GM19240 (cell line): ENCODE results near the gene CAPNS1.
A peak's percentile ranks its signal among the peaks of the same experiment; 100 is the strongest.

ENCODE experiments used
- DNase-seq: peaks from one replicate; pipeline ENCODE4 v3.0.0; 2011; ENCODE audit warnings: low spot score; ENCODE audit not compliant: insufficient read length

Gene CAPNS1

GRCh38 chr19:36139473-36140303 is at the start of gene CAPNS1:
Gene CAPNS1 (plus strand): TSS chr19:36140066. CDS start chr19:36141012, 946 bp downstream.
- peak; percentile 96 for DNase-seq

DNA sequence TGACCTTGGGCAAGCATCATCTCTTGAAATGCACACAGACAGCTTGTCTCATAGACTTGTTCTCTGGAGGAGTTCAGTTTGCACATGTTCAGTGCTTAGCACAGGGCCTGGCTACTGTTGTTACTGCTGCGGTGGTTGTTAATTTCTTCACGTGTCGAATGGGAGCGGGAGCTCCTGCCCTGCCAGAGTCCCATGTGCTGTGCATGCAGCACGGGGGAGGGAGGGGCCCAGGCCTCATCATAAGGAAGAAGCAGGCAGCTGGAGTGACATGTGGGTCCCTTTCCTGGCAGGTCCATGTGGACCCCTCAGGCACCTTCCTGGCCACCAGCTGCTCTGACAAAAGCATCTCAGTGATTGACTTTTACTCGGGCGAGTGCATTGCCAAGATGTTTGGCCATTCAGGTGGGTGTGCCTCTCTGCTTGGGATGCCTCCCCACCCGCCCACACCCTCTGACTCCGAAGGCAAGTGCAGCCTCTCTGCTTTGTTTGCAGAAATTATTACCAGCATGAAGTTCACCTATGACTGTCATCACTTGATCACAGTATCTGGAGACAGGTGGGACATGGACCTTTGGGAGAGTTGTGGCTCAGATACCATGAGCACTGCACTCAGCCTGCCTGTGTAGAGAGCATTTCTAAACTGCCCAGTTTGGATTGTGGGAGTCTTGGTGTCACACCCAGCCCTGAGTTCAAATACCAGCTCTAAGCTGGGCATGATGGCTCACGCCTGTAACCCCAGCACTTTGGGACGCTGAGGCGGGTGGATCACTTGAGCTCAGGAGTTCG is 48.8 kb upstream of the CAPNS1 start:
- DNase-seq, result no peak

- no peak for DNase-seq
Observed at GRCh38 chr19:36092566-36092965, 47.3 kb upstream of the CAPNS1 start.

GRCh38 chr19:36093146-36093662 is 46.7 kb upstream of the CAPNS1 start:
- peak; percentile 27 for DNase-seq

DNA sequence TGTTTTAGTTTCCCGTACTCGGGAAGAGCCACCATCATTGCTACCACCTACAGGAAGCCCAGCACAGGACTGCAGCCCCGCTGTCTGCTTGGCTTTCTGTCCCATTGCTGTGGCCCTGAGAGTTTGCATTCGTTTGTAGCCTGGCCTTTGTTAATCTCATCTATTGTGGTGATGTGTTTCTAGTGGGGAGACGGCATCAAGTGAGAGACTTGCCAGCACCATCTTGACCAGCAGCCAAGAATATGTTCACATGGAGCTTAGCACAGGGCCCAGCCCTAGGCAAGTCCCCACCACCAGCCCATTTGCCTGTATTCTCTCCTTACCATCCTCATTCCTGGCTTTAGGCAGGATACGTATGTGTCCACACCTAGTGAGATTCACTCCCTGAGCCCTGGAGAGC is 46.2 kb upstream of the CAPNS1 start:
- DNase-seq, result no peak

DNA sequence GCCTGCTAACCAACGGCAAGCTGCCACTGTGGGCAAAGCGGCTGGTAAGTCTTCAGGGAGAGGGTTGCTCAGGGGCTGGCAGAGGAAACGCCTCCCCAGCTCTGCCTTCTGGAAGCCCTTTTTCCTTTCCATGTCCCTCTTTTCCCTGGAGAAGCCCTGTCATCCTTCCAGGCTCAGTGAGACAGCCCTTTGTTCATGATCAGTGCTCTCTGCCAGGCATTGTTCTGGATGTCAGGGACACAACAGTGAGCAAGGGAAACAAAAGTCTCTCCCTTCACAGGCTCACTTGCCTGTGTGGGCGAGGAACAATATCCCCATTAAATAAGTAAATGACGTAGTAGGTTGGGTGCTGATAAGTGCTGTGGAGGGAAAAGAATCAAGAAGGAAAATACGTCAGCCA is 42.8 kb upstream of the CAPNS1 start:
- no peak for DNase-seq

DNA sequence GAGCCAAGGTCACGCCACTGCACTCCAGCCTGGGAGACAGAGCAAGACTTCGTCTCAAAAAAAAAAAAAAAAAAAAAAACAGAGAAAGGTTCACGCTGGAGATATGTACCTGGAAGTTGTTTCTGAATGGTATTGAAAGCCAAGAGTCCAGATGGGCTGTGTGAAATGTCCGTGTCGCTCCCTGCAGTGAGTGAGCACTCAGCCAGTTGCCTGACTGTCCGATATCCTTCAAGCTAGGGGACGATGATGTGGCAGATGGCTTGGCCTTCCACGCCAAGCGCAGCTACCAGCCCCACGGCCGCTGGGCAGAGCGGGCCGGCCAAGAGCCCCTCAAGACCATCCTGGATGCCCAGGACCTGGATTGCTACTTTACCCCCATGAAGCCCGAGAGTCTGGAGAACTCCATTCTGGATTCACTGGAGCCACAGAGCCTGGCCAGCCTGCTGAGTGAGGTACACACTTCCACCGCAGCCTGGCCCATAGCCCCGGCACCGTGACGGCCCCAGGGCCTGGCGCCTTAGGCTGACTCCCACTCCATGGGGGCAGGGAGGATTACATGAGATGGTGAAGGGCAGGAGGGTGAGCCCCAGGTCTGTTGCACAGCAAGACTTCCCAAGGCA is 40.6 kb upstream of the CAPNS1 start:
- no peak for DNase-seq

DNA sequence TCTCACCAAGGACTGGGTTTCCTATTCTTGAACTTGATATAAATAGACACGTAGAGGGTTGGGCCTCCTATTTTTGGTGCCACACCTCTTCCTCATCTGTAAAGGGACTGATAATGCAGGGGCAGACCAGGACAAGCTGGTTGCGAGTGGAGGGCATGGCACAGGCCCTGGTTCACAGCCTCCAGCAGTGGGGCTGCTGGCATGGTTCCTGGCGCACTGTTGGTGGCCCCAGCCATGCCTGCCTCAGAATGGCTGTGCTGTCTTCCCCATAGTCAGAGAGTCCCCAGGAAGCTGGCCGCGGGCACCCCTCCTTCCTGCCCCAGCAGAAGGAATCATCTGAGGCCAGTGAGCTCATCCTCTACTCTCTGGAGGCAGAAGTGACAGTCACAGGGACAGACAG is 39.4 kb upstream of the CAPNS1 start:
- no peak for DNase-seq

- no peak for DNase-seq
Observed at GRCh38 chr19:36101550-36102327, 38.1 kb upstream of the CAPNS1 start.

DNA sequence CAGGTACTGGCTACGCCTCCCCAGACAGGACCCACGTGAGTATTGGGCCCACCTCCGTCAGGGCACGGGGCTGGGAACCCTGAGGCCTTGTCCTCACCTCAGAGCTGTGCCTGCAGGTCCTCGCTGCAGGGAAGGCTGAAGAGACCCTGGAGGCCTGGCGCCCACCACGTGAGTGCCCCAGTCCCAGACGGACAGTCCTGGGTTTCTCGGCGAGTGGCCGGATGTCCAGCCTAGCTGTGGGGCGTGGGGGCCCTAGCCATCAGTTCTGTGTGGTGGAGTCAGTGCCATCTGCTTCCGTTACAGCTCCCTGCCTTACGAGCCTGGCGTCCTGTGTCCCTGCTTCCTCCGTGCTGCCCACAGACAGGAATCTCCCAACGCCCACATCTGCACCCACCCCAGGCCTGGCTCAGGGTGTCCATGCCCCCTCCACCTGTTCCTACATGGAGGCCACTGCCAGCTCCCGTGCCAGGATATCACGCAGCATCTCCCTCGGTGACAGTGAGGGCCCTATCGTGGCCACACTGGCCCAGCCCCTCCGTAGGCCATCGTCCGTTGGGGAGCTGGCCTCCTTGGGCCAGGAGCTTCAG is 36.7 kb upstream of the CAPNS1 start:
- no peak for DNase-seq

DNA sequence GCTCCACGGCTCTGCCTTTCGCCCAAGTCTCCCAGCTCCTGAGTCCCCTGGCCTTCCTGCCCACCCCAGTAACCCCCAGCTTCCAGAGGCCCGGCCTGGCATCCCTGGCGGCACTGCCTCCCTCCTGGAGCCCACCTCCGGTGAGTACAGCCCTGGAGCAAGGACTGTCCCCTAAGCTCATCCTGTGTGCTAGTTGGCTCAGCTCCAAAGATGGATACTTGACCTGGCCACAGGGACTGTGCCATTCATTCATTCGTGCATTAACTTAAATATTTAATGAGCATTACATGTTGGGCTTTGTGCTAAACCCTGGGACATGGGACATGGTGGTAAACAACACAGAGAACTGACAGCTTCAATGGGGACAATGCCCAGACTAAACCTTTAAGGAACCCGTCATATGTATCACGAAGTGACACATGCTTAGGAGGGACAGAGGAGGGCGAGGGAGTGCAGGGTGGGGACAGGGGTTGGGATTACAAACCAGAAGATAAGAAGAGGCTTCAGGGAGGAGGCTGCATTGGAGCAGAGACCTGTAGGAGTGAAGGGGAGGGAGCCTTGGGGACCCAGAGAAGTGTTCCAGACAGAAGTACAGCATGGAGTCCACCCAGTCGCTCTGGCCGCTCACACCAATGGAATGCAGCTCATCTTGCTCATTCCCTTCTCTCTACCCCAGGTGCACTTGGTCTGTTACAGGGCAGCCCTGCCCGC is 35.9 kb upstream of the CAPNS1 start:
- no peak for DNase-seq

DNA sequence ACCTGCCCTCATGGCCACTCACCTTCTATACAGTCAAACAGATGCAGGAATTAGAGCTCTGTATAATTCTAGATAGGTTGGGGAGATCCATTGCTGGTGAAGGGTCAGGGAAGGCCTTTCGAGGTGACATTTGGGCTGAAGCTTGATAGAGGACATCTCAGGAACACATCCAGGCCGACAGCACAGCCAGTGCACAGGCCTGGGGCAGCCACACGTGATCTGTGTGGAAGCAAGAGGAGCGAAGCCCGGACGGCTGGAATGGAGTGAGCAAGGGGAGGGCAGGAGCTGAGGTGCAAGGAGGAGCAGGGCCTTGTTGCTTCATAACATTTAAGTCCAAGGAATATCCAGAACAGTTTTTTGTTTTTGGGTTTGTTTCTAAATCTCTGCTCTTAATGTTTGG is 33.4 kb upstream of the CAPNS1 start:
- no peak for DNase-seq

GRCh38 chr19:36106991-36107390 is 32.9 kb upstream of the CAPNS1 start:
- DNase-seq, result no peak

DNA sequence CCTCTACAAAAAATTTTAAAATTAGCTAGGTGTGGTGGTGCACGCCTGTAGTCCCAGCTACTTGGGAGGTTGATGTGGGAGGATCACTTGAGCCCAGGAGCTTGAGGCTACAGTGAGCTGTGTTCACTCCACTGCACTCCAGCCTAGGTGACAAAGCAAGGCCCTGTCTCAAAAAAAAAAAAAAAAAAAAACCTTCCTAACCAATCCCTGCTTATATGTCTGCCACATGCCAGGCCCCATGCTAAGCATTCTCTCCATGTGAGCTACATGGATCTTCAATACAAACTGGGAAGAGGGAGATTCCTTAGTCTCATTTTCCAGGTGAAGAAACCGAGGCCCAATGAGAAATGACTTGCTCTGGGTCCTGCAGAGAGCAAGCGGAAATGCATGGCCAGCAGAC is 31.2 kb upstream of the CAPNS1 start:
- no peak for DNase-seq

GRCh38 chr19:36110487-36111199 is 29.2 kb upstream of the CAPNS1 start, which contains the start of gene OVOL3:
Gene OVOL3 (plus strand): TSS chr19:36111143. CDS start chr19:36111203, 60 bp downstream.
- DNase-seq, result no peak

DNA sequence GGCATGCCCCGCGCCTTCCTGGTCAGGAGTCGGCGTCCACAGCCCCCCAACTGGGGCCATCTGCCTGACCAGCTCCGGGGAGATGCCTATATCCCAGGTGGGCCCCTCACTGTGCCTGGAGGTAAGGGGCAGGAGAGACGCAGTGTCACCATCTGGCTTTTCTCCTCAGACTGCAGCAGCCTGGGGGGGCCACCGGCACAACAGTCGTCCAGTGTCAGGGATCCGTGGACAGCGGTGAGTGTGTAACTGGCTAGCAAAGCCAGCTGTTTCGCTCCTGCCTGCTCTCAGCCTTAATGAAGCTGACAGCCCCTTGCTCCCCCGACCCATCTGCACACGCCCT is 28.7 kb upstream of the CAPNS1 start:
- no peak for DNase-seq

DNA sequence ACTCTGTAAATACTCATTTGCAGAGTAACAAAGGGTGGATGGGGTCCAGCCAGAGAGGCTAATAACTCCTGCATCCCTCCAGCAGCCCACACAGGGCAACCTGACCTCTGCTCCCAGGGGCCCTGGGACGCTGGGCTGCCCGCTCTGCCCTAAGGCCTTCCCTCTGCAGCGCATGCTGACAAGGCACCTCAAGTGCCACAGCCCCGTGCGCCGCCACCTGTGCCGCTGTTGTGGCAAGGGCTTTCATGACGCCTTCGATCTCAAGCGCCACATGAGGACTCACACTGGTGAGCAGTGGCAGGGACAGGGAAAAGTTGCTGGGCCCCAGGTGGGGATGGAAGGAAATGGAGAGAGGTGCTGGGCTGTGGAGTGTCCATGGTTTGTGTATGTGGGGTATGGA is 27.2 kb upstream of the CAPNS1 start:
- no peak for DNase-seq

GRCh38 chr19:36113425-36113824 is 26.4 kb upstream of the CAPNS1 start:
- DNase-seq, result no peak

DNA sequence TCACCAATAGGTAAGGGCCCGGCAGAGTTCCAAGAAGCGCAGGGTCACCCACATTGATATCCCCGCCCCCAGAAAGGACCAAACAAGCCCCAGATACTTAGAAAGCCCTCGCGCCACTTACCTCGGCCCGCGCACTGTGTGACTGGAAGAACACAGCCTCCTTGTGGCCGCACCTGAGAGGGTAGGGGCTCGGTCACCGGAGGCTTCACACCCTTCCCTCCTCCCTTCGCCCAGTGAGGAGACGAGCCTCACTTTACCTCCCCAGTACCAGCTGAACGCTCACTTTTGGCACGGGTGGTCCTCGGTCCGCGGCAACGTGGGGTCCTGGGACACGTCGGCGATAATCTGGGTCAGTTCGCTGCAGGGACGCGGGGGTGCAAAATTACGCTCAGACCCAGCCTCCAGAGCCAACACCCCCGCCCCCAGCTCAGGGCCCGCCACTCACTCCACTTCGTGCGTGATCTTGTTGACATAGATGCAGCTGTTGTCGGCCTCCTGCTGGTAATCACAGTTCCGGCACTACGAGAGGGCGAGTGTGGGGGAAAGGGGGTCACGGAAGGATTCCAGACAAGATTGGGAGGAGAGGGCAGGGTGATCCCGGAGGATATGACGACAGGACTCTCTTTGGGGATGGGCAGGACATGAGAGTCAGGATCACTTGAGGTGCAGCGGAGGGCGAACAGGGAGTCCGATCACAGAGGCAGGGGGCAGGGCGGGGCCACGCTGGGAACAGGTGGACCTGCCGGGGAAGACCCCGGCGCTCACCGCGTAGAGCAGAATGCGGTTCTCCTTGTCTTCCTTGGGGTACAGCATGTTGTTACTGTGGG is 25.8 kb upstream of the CAPNS1 start:
- DNase-seq, result no peak
